GM19239 (cell line): ENCODE results near the gene DOK5.
"Not testable (repeated sequence)": the region's sequence is repeated elsewhere in the genome, so short reads cannot be mapped to it uniquely, and the experiment has no call there.

ENCODE experiments used
- DNase-seq: peaks from one replicate; pipeline ENCODE4 v3.0.0; 2011; ENCODE audit warnings: low spot score; ENCODE audit not compliant: insufficient read length
- FAIRE-seq: peaks from 2 replicates; lab custom pipeline; 2011; peaks lifted over from hg19 to GRCh38; lab: Jason Lieb, UNC

DOK5 gene

GRCh38 chr20:54469293-54469692, 6.1 kb upstream of the DOK5 start:
- no peak for DNase-seq
- FAIRE-seq = no peak

DNA sequence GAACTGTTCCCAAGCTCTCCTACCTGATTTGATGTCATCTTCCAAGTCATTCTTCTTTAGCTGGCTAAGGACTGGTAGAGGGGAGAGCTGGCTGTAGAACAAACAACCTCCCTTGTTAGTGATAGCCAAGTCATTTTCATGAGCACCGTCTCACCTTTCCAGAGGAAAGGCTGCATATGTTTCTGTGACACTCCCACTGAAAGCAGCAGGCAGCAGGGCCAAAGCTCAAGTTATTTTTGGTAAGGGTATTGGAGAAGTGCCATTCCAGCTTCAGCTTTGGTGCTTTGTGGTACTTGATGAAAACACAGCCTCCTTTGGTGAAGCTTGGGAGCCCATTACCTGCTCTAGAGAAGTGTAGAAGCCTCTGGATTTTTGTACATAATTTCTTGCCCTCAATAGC, 5.4 kb upstream of the DOK5 start:
- no peak for FAIRE-seq
- no peak for DNase-seq

DNA sequence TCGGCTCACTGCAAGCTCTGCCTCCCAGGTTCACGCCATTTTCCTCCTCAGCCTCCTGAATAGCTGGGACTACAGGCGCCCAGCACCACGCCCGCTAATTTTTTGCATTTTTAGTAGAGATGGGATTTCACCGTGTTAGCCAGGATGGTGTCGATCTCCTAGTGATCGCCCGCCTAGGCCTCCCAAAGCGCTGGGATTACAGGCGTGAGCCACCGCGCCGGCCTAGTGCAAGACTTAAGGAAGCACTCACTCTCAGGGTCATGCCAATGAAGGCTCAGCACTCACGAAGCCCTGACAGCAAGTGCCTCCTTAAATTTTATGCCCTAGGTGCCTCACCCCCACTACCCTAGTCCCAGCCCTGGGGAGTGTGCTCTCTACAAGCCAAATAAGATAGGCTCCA, 4.7 kb upstream of the DOK5 start:
- FAIRE-seq = no peak

DNA sequence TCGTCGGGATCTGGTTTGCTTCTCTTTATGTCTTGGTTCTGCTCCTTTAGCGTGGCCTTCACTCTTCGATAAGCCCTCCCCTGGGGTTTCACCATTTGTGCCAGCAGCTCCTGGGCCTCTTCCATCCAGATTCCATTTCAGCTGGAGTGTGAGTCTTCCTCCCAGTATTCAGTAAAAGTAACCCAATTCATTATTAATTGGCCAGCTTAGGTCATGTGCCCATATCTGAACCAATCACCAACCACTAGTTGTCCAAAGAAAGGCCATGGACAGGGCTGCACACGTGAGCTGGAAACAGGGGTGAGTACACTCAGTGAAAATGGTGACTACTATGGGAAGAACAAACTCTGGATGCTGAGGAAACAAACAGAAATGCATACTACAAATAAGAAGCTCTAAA, 2.8 kb upstream of the DOK5 start:
- DNase-seq (no peak), FAIRE-seq (no peak)

More for the DNA sequence above, 4.7 kb upstream of the DOK5 start:
- no peak for DNase-seq

DNA sequence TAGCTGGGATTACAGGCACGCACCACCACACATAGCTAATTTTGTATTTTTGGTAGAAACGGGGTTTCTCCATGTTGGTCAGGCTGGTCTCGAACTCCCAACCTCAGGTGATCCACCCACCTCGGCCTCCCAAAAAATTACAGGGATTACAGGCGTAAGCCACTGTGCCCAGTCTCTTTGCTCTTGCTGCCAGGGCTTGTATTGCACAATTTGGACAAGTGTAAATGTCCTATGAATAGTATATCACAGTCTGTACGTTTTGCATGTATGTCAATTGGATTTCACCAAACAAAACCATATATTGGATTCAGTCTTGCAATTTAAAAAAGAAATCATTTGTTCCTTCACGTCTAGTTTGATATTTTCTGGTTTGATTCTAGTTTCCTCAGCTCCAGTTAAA, 2.1 kb upstream of the DOK5 start:
- no peak for DNase-seq

DNA sequence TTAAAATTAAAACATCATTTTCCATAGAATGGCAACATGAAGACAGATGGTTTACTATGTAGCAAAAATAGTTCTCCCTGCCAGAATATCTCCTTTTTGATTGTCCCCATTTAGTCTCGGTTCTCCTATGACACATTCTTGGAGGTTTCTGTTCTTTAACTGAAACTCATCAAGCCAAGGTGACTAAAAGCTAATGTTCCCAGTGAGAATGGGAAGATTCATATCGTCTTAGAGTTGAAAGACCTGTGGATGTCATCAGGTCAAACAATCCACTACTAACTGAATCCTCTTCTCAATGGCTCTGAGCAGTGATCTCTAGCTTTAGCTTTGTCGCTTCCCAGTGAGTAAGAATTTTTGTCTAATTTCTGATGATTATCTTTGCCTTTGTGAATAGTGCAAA, 1.3 kb upstream of the DOK5 start:
- FAIRE-seq = no peak
- no peak for DNase-seq

More for the DNA sequence above, 2.1 kb upstream of the DOK5 start:
- no peak for FAIRE-seq

DNA sequence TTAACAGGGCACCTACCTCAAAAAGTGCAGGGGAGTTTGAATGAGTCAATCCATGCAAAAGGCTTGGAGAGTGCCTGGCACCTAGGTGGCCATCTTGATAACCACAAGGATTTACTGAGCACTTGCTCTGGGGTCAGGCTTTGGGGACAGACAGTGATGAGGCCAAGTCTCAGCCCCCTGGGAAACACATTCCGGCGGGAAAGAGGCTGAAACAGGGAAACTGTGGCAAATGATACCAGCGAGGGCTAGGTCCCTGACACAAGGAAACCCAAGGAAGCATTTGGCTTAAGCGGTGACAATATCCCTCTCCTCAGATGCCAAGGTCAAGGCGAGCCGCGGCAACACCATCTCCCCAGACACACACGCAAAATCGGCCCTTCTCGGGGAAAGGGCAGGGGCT, 527 bp upstream of the DOK5 start:
- DNase-seq (no peak), FAIRE-seq (no peak)

DNA sequence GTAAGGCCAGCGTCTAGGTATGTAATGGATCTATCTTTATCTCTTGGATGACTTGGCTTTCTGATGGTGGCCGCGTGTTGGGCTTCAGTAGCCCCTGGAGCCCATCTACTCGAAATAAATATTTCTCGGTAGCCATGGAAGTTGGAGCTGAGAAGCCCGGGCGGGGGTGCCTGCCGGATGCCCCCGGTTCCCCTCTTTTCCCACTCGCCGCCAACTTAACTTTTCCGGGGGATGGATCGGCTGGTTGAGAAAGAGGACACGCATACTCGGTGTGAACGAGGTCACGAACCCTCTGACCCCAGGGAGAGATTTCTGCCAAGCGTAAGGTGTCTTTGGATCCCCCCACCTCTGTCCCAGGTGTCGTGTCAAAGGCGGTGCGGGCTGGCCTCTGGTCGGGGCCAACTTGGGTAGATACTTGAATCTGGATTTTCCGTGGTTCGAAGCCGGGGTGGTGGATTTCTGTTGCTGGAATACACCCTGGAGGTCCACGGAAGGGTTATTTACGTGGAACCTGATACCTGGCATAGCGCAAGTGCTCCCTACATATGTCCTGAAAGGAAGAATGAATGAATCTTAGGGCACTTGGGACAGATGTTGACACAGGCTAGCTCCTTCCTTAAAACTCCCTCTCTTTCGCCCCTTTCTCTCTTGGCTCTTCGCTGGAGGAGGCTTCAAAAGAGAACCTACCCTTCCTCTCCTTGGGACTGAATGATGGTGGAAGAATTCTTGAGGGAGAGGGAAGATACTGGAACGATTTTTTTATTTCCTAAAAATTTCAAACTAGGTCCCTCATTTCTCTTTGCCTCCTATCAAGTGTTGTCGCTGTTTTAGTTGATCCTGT, 996 bp downstream of the DOK5 start:
- DNase-seq (no peak), FAIRE-seq (no peak)

DNA sequence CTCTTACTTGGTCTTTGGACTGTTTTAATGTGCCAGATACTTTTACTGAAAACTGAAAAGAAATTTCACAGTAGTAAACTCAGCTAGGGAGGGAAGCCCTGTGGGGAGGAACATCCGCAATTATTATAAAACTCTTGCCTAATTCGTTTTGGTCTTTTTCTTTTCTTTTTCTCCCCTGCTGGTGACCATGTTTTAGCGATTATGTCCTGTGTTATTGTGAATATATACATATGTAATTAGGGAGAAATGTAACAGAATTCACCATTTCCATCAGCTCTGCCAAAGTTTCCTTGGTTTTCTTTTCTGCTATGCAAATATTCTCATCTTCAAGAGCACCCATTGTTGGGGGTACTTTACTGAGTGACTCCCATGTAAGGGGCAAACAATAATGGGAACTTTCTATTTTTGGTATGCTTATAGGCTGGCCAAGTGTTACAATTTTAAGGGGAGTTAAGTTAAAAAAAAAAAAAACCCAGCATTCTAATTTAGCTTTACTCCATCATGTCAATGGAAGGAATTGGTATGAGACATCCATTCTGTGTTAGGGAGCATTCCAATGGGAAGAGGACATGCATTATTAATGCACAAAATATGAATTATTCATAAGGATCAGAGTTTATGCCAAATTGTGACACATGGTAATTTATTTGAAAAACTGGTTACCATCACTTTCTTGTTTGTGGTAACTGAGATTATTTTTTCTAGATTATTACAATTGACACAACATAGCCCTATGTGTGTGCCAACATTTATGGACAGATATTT, 2.0 kb downstream of the DOK5 start:
- DNase-seq (no peak), FAIRE-seq (no peak)

DNA sequence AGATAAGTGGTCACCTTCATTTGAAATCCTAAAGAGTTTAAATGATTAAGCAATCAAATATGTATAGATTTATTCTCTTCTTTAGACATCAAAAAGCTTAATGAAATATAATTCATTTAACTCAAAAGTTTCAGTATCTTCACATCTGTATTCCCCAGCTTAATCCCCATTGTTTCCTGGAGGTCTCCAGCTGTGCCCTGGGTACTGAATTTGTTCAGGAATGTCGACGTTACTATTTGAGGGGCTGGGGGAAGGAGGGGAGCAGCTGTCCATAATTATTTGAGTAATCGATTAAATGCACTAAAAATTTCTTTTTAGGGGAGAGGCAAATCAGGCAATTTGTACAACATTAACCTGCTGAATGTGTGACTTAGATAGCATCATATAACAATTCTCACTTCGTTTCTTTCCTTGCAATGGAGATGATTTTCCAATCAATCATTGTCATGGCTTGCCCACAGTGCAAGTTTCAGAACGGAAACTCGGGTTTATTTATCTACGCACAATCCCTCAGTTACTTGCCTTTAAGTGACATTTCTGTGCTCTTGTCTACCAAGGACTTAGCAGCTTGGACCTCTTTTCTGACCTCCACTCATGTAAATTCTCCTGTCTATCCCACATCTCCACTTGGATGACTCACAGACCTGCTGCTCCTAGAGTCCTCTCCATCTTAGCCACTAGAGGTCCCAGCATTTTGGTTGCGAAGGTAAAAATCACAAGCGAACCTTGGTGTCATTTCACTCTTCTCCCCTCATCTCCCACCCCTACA, 3.9 kb downstream of the DOK5 start:
- DNase-seq (peak; percentile 9), FAIRE-seq (no peak)

- not testable (repeated sequence) for DNase-seq, FAIRE-seq
Observed at GRCh38 chr20:54479937-54480336, 4.5 kb downstream of the DOK5 start.

DNA sequence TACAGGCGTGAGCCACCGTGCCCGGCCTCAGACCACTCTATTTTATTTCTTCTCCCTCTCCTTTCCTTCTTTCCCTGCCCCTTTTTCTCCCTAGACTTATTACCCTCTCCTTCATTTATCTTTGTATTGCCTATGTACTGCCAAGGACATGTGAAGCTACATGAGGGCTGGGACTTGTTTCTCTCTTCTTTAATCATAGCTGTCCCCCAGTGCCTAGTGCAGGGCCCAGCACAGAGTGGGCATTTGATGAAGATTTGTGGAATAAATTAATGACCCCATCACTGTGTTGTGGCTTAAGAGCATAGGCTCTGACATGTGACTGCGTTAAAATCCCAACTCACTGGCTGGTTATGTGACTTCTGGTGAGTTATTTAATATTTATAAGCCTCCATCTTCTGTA, 6.0 kb downstream of the DOK5 start:
- FAIRE-seq (no peak), DNase-seq (no peak)

- DNase-seq = no peak
- no peak for FAIRE-seq
Observed at GRCh38 chr20:54485631-54486030, 10.2 kb downstream of the DOK5 start.

DNA sequence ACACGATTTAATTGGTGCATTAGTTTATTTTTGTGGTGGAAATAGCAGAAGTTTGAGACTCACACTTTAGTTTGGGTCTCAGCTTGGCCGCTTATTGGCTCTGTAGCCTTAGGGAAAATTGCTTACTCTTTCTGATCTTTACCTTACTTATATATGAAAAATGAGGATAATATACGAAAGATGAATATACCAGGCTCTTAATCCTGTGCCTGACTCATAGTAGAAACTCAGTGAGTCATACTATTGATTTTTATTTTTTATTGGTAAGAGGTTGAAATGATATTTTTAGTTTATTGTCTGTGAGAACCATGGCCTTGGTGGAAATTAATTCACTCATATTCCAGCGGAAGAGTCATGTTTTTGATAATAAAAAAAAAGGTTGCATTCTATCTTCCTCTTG, 11.2 kb downstream of the DOK5 start:
- FAIRE-seq = no peak
- no peak for DNase-seq

- FAIRE-seq (no peak), DNase-seq (no peak)
Observed at GRCh38 chr20:54488442-54488841, 13.0 kb downstream of the DOK5 start.

GRCh38 chr20:54491506-54491905, 16.1 kb downstream of the DOK5 start:
- FAIRE-seq (no peak), DNase-seq (no peak)

- DNase-seq (no peak), FAIRE-seq (no peak)
Observed at GRCh38 chr20:54494303-54495006, 19.1 kb downstream of the DOK5 start.

GRCh38 chr20:54497931-54498718, 22.7 kb downstream of the DOK5 start:
- FAIRE-seq = no peak
- no peak for DNase-seq

- DNase-seq (no peak), FAIRE-seq (no peak)
Observed at GRCh38 chr20:54499111-54499510, 23.7 kb downstream of the DOK5 start.
